Astrocyte of the spinal cord (primary cell): ENCODE measurements around the gene ZHX3.

Experiments
- DNase-seq: peaks from one replicate; pipeline ENCODE4 v3.0.0; 2011; ENCODE audit warnings: low read depth, low spot score
- H3K4me3 ChIP-seq: 2 replicates; pipeline ENCODE4 v1.5.1; 2011; ENCODE audit warnings: low read depth, mild to moderate bottlenecking, low read length, moderate library complexity
- in situ Hi-C: cut with HindIII; loops from 2 replicates; pipeline ENCODE4 v1.10.0; 2017; ENCODE audit warnings: low sequenced_read_pairs
- TF ChIP-seq, protein P1 (sequence below): IDR thresholded peaks from 2 replicates; pipeline ENCODE4 v1.5.1; 2012; ENCODE audit warnings: low read depth, mild to moderate bottlenecking, low read length, inconsistent platforms

ZHX3 gene

DNA sequence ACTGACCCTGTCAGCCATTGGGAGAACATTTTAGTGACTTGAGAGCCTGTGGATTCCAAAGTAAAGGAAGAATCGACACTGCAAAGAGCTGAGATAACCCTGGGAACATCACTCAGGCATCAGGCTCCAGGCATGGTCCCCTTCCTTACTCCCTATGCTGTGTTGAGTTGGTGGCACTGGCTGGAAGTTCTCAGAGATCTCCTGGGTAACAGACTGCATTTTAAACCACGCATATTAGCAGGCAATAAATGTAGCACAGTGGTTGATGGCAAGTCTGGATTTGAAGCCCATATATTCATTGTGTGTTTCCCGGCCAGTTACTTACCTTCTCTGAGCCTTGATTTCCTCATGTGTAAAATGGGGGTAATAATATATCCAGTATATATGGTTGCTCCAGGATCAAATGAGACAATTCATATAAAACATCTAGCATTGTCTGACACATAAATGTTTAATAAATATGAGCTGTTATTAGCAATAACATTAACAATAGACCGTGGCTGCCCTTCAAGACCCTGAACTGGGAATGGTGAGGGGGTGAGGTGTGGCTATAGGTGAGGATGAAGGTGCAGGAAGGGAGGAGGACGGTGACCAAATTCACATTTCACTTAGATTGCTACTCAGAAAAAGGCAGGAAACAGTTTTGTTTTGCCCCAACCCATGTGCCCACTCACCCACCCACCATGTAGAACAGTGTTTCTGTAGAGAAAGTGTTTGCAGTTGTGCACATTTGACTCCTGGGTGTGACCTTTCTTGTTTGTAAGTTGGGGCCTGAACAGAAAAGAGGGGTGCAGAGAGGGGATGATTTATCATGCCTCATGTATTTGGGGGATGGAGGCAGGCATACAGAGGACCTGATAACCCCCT lies 178.1 kb downstream of the ZHX3 start:
- H3K4me3 ChIP-seq, result peak overlapping the region; percentile 77
- no peak for DNase-seq
- in situ Hi-C loops, result no loop called here
- TF ChIP-seq, protein P1, sequence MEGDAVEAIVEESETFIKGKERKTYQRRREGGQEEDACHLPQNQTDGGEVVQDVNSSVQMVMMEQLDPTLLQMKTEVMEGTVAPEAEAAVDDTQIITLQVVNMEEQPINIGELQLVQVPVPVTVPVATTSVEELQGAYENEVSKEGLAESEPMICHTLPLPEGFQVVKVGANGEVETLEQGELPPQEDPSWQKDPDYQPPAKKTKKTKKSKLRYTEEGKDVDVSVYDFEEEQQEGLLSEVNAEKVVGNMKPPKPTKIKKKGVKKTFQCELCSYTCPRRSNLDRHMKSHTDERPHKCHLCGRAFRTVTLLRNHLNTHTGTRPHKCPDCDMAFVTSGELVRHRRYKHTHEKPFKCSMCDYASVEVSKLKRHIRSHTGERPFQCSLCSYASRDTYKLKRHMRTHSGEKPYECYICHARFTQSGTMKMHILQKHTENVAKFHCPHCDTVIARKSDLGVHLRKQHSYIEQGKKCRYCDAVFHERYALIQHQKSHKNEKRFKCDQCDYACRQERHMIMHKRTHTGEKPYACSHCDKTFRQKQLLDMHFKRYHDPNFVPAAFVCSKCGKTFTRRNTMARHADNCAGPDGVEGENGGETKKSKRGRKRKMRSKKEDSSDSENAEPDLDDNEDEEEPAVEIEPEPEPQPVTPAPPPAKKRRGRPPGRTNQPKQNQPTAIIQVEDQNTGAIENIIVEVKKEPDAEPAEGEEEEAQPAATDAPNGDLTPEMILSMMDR, result no peak

DNA sequence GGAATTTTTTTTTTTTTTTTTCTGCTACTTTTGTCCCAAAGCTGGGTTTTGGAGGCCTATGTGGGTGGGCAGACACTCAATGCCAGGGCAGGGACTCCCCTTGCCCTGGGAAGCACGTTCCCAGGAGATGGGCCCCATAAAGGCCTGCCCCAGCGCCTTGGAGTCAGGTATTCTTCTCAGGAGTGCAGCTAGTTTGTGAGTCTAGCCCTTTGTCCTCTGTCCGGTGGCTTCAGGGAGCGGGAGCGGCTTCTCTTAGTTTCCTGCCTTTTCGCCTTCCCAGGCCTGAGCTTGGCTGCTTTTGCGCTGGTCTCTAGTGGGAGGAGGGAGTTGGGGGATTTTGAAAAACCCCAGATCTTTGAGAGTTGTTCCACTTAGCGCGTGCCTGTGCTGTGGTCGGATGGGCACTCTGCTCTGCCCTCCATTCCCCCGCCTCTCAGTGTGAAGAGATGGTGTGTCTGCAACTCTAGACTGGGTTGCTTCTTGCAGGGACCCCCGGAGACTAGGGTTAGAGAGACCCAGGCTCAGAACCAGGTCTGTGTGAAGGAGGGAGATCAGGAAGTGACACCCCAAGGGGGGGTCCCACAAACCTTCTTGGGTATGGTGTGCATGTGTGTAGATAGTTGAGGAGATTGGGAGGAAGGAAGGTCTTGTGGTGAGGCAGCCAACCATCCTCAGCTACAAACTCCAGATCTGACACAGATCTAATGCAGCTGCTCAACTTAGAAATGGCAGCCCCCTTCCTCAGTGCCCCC lies 178.9 kb downstream of the ZHX3 start:
- TF ChIP-seq, protein P1, result no peak
- peak; percentile 14 for DNase-seq
- H3K4me3 ChIP-seq, result peak overlapping the region; percentile 77

DNA sequence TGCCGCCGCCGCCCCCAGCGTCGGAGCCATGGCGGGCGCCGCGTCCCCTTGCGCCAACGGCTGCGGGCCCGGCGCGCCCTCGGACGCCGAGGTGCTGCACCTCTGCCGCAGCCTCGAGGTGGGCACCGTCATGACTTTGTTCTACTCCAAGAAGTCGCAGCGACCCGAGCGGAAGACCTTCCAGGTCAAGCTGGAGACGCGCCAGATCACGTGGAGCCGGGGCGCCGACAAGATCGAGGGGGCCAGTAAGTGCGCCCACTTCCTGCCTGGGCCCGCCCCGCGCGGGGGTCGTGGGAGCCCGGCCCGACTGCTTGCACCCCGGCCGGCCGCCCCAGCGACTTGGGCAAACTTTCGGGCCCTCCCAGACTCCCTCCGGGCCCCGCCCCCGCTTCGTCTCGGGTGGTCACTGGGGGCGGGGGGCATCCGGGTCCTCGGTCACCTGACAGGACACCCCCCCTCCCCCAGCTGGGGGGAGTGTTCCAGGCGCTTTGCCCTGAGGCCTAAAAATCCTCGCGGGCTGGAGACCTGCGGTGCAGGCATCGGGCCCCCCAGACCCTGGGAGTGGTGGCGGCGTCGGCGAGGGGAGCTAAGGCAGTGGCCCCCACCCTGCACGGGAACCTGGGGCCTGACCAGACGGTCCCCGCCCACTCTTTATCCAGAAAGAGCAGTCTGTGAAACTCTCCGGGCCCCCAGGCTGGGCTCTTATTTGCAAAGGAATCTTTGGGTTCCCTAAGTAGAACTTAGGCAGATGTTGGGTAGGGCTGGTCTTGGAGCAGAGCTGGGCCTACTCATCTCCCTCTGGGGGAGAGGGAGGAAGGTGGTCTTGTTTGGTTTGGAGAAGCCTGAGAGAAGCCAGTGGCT lies 179.7 kb downstream of the ZHX3 start:
- H3K4me3 ChIP-seq, result peak overlapping the region; percentile 77
- in situ Hi-C loops, result no loop called here
- DNase-seq, result peak; percentile 77
- TF ChIP-seq, protein P1, result no peak

More for the DNA sequence above, 178.9 kb downstream of the ZHX3 start:
- in situ Hi-C loops, result no loop called here

DNA sequence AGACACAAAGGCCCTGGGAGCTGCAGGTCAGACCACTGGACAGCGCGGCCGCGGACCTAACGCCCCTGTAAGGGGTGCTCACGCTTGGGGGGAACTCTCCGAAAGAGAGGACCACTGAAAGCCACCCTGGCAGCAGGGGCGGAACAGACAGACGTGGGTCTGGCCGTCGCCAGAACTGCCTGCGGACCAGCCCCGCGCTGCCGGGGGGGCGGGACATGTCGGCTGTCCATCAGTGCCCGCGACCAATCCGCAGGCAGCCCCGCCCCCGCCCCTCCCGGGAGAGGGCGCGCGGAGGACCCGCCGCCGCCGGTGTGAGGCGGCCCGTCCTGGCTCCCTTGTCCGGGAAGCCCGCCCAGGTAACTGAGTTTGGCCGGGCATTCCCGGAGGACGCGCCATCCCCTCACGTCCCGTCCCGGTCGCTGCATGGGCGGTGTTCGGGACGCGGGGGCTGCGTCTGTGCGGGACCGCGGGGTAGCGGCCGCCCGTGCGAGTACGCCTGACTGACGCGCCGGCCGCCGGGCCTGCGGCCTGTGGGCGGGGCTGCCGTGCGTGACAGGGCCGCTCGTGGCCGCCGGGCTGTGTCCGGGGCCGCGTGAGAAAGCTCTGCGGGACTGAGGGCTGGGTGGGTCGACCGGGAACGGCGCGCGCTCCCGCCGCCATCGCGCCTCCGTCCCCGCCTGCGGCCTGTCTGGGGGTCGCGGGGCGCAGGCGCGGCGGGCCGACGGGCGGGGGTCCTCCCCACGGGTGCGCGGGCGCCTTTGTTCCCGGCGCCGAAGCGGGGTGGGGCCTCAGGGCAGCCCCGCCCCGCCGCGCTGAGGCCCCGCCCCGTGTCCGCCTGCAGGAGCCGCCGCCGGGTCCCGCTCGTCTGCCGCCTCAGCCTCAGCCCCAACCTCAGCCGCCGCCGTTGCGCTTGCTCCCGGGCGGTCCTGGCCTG lies 180.6 kb downstream of the ZHX3 start, which contains the start of gene PLCG1:
Gene PLCG1 (plus strand): TSS at position 864 of the 934 bp plus-strand sequence. CDS start 99 bp downstream, outside the sequence.
- TF ChIP-seq, protein P1, result no peak
- in situ Hi-C loops, result no loop called here
- peak; percentile 87 for DNase-seq
- H3K4me3 ChIP-seq, result peak within 1 kb of the TSS; percentile 77

DNA sequence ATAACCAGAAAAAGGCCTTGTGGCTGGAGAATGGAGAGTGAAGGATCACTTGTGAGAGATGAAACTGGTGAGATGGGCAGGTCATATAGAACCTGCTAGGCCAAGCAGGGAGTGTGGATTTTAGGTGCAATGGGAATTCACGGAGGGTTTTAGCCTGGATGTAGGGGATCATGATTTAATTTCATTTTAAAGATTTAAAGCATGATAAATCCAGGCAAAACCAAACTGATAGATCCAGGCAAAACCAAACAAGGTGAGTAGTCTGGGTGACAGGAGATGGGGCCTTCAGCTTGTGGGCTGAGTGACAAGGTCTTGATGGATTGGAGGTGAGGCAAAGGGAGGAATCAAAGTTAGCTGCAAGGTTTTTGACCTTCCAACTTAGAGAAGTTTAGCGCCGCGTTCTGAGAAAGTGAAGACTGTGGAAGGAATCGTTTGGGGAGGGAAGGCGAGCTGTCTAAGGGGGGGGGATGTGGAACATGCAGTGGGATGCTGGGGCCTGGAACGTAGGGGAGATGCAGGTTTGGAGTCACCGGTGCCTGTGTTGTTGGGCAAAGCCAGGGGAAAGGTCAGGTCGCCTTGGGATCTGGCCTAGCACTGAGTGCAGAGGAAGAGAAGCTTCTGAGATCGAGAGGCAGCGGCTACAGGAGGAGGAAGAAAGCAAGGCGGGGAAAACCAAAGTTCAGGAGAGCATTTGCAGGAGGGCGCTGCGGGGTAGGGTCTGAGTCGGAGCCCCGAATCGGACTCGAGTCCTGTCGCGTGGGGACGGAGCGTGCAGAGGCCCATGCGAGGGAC lies 181.4 kb downstream of the ZHX3 start:
- DNase-seq, result no peak
- H3K4me3 ChIP-seq, result peak overlapping the region; percentile 77
- TF ChIP-seq, protein P1, result no peak
- in situ Hi-C loops, result no loop called here
